AG04450 (cell line): ENCODE results near the gene HPCAL1. TPM values are rescaled to one million over a fixed set of nuclear protein-coding genes. Genes with fewer than 3 reads are reported as not detected.

Source experiments
- CTCF ChIA-PET: fragments of 300-600, 350-600 bp; formaldehyde crosslinking; extraction: SDS; loops from one replicate; lab custom pipeline; 2022; ENCODE audit warnings: antibody characterized with exemption, inconsistent platforms; lab: Charles Lee
- POLR2A ChIA-PET: fragments of 350-600 bp; formaldehyde crosslinking; extraction: SDS; loops from one replicate; lab custom pipeline; 2021; ENCODE audit warnings: antibody characterized with exemption, inconsistent platforms; lab: Yijun Ruan, JAX
- DNase-seq: peaks from one replicate; pipeline ENCODE4 v3.0.0-alpha.2; 2011; ENCODE audit warnings: low read depth, low spot score
- H3K27ac ChIP-seq: one replicate; pipeline ENCODE4 v1.5.1; 2012; ENCODE audit warnings: low read depth, low read length, control low read depth
- H3K27me3 ChIP-seq: one replicate; pipeline ENCODE4 v1.6.0; 2012; ENCODE audit warnings: low read length; ENCODE audit not compliant: control insufficient read depth, insufficient read depth
- H3K4me3 ChIP-seq: 2 replicates; pipeline ENCODE4 v1.5.1; 2011; ENCODE audit warnings: mild to moderate bottlenecking, low read depth, low read length, control low read depth
- H3K9me3 ChIP-seq: 2 replicates; pipeline ENCODE4 v1.5.1; 2012; ENCODE audit warnings: low read length; ENCODE audit not compliant: control insufficient read depth, insufficient read depth
- CTCF ChIP-seq: IDR thresholded peaks from 2 replicates; pipeline ENCODE4 v1.5.1; 2011; ENCODE audit warnings: low read depth, low read length, control low read depth, inconsistent platforms
- polyA minus RNA-seq: library from RNA; depleted of rRNA, polyadenylated mRNA; stranded (reverse); fragments of >200 nt; gene quantifications from 2 replicates; pipeline ENCODE4 v1.2.3, GENCODE V29; 2011; rRNA and poly(A)+ RNA removed
- polyA plus RNA-seq: library from polyadenylated mRNA; depleted of rRNA; stranded (reverse); fragments of >200 nt; gene quantifications from 2 replicates; pipeline ENCODE4 v1.2.3, GENCODE V29; 2011; rRNA removed

Gene HPCAL1
- polyA plus RNA-seq (14.4 and 19.7 TPM in 2 replicates), polyA minus RNA-seq (8.5 and 13.4 TPM in 2 replicates)

GRCh38 chr2:10302479-10303180, at the start of gene HPCAL1:
Gene HPCAL1, plus strand, starts transcription at chr2:10302904. Its CDS starts 116,854 bp downstream, at chr2:10419758.
- peak within 1 kb of the TSS; percentile 89 for H3K4me3 ChIP-seq
- CTCF ChIA-PET = interaction anchor here (0.5 to 1.7 kb wide), 4 partner anchors 106 to 1174 kb away, joined by 3 to 5 read pairs (median 4); no protein-coding TSS in a partner anchor
- peak within 1 kb of the TSS; percentile 47 for H3K27ac ChIP-seq
- peak; percentile 49 for TF ChIP-seq CTCF
- no peaks in the 10 kb centered on the region; the same call in 1 of the 2 replicates for H3K9me3 ChIP-seq
- POLR2A ChIA-PET = interaction anchor here (0.6 to 1.7 kb wide), 2 partner anchors 12 to 106 kb away, joined by 3 to 8 read pairs; no protein-coding TSS in a partner anchor
- no peak for DNase-seq
- H3K27me3 ChIP-seq = no peaks in the 10 kb centered on the region

DNA sequence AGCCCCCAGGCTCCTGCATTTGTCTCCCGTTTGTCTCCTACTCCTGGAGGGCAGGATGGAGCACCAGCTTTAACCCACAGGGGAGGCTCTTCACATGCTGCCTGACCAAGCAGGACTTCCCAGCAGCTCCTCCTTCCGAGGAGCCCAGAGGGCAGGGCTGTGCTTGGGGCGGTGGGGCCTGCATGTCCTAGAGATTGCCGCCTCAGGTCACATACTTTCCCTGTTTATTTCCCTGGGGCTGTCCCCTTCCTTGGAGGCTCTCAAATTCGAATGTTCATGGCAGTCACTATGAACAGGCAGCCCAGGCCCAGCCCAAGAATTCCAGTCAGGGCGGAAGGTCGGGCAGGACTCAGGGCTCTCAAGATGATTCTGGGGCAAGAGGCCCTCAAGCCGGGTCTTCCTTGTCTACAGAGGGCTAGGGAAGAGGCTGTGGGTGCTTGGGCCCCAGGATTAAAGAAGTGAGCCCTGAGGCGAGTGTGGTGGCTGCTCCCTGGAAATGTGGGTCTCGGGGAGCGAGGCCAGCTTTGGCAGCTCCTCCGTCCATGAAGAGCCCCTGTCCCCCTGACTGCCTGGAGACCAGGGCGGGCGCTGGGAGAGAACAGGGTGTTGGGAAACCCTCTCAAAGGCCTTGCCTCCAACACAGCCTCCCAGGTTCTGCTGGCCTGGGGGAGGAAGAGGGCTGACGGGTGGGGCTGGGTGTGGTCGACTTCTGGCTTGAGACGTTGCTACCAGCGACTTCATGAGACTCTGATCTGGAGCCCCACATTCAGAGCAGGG, 48.9 kb upstream of the HPCAL1 start:
- ChIA-PET CTCF (no interaction called here), POLR2A (no interaction called here)
- no peak for TF ChIP-seq CTCF
- Histone ChIP-seq H3K27me3 (peaks cover 8% of the 10 kb centered on the region), H3K9me3 (peaks cover 2% of the 10 kb centered on the region; the same call in 1 of the 2 replicates), H3K27ac (no peak overlapping the region), H3K4me3 (no peak overlapping the region)
- no peak for DNase-seq

DNA sequence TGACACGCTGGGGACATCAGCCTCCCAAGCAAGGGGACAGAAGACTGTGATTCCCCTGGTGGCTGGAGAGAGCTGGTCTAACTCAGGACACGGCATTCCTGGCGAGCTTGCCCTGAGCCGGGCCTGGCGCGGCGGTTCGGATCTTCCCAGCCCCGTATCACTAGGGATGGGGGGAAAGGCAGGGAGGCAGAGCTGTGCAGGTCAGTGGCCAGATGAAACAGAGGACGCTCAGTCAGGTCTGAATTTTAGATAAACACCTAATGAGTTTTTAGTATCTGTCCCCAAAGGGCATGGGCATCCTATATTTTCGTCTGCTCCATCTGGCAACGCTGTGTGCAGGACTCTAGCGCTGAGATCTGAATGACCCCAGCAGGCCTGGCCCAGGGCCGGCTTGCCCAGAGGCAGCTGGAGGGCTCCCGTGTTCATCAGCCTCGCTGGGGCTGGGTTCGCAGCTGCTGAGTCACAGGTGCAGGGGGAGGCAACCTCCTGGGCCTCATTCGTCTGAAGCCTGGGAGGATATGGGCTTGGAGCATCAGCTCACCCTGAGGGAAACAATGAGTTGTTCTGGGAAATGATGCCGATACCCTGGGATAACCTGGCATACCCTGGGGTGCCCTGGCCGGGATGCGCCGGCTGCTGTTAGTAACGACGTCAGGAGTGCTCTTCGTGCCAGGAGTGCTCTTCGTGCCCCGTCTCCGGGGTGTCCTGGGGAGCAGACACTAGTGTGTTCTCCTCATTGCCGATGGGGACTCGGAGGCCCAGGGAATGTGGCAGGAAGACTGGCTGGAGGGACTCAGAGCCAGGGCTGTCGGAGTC, 48.1 kb upstream of the HPCAL1 start:
- DNase-seq = no peak
- CTCF ChIA-PET = no interaction called here
- no peak for TF ChIP-seq CTCF
- Histone ChIP-seq H3K27me3 (peaks cover 8% of the 10 kb centered on the region), H3K4me3 (no peak overlapping the region), H3K27ac (no peak overlapping the region), H3K9me3 (peaks cover 2% of the 10 kb centered on the region; the same call in 1 of the 2 replicates)
- POLR2A ChIA-PET = no interaction called here

DNA sequence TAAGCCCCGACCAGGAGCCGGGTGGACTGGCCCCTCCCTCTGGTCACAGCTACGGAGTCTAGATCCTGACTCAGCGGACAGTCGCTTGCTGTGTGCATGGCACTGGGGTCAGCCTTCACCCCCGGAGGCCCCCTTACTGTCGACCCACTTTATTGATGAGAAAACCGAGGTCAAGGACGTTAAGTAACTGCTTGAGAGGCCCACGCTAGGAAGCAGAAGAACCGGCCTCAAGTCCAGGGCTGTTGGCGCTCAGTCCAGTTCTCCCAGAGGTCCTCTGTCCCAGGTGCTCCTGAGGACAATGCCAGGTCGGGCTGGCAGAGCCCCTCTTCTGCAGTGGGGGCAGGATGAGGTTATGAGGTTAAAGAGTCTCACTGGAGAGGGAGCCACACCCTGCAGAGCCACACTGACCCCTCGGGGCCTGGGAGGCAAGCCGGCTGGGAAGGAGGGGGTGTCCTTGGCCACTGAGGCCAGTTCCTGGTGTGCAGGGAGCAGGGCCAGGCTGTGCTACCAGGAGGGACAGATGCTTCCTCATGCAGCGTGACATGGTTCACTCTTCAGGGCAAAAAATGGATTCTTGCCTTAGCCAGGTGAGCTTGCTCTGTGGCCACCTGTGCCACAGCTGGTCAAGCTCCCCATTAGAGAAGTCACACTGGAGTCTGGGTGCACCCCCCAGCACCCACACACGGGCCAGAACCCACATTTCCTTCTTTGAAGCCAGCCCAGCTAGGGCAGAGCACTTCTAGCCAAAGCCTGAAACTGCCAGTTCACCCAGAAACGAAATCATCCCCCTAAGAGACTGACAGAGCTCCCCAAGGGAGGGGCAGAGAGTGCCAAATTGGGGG, 47.3 kb upstream of the HPCAL1 start:
- no peak for TF ChIP-seq CTCF
- DNase-seq = no peak
- no peak overlapping the region for H3K4me3 ChIP-seq
- CTCF ChIA-PET = interaction anchor here (0.7 kb wide), 1 partner anchor 25 kb away, joined by 7 read pairs; no protein-coding TSS in a partner anchor
- H3K27me3 ChIP-seq = peaks cover 8% of the 10 kb centered on the region
- POLR2A ChIA-PET = no interaction called here
- H3K27ac ChIP-seq = no peak overlapping the region
- peaks cover 2% of the 10 kb centered on the region; the same call in 1 of the 2 replicates for H3K9me3 ChIP-seq
